Liver (tissue), 9 donors: ENCODE measurements around the gene HSPA12B. TPM values are rescaled to one million over a fixed set of nuclear protein-coding genes. Genes with fewer than 3 reads are reported as not detected.

Experiments used
- DNase-seq: peaks from one replicate; pipeline ENCODE4 v3.0.0-alpha.2; 2017; ENCODE audit warnings: low spot score
- H3K27ac ChIP-seq, 2 donors: one replicate each; pipeline ENCODE4 v1.7.0; 2013; ENCODE audit warnings: inconsistent platforms in 2 of 2, low read length in 2 of 2, control low read depth in 1 of 2, low read depth in 1 of 2, mild to moderate bottlenecking in 1 of 2
- H3K27me3 ChIP-seq, 4 donors: one replicate each; pipeline versions ENCODE4 v1.6.1 to v1.7.0; 2013; ENCODE audit warnings: low read length in 3 of 4, inconsistent platforms in 1 of 4, mild to moderate bottlenecking in 1 of 4, moderate library complexity in 1 of 4; ENCODE audit not compliant: control insufficient read depth in 4 of 4, insufficient read depth in 4 of 4
- H3K36me3 ChIP-seq, 4 donors: one replicate each; pipeline versions ENCODE4 v1.6.1 to v1.7.0; 2013; ENCODE audit warnings: low read length in 3 of 4, mild to moderate bottlenecking in 3 of 4, low read depth in 1 of 4, moderate library complexity in 1 of 4; ENCODE audit not compliant: control insufficient read depth in 4 of 4, insufficient read depth in 3 of 4
- H3K4me1 ChIP-seq, 4 donors: one replicate each; pipeline versions ENCODE4 v1.6.1 to v1.7.0; 2013; ENCODE audit warnings: low read length in 3 of 4, mild to moderate bottlenecking in 3 of 4, moderate library complexity in 1 of 4; ENCODE audit not compliant: control insufficient read depth in 4 of 4, insufficient read depth in 4 of 4
- H3K4me3 ChIP-seq, 3 donors: one replicate each; pipeline versions ENCODE4 v1.6.1 to v1.7.0; 2013; ENCODE audit warnings: low read length in 3 of 3, control low read depth in 1 of 3, low read depth in 1 of 3, mild to moderate bottlenecking in 1 of 3
- H3K9ac ChIP-seq, 2 donors: one replicate each; pipeline ENCODE4 v1.7.0; 2013; ENCODE audit warnings: low read length in 2 of 2, mild to moderate bottlenecking in 2 of 2, moderate library complexity in 2 of 2, control low read depth in 1 of 2, low read depth in 1 of 2
- H3K9me3 ChIP-seq, 4 donors: one replicate each; pipeline versions ENCODE4 v1.6.1 to v1.7.0; 2013; ENCODE audit warnings: low read length in 3 of 4; ENCODE audit not compliant: control insufficient read depth in 4 of 4
- FOXA1 ChIP-seq: IDR thresholded peaks from 2 replicates; pipeline ENCODE4 v1.6.1; 2016; ENCODE audit warnings: antibody characterized with exemption
- FOXA2 ChIP-seq: IDR thresholded peaks from 2 replicates; pipeline ENCODE4 v1.6.1; 2016; ENCODE audit warnings: antibody characterized with exemption
- GABPA ChIP-seq, 2 donors: IDR thresholded peaks in 1 of 2; conservative IDR thresholded peaks in 1 of 2; 2 replicates each; pipeline ENCODE4 v1.6.1; 2016; ENCODE audit warnings: antibody characterized with exemption in 2 of 2, mild to moderate bottlenecking in 1 of 2, moderate library complexity in 1 of 2
- HNF4G ChIP-seq: IDR thresholded peaks from 2 replicates; pipeline ENCODE4 v1.6.1; 2016; ENCODE audit warnings: antibody characterized with exemption
- JUND ChIP-seq, 2 donors: IDR thresholded peaks; 2 replicates each; pipeline ENCODE4 v1.6.1; 2016; ENCODE audit warnings: antibody characterized with exemption in 2 of 2
- RAD21 ChIP-seq, 2 donors: IDR thresholded peaks; 2 replicates each; pipeline ENCODE4 v1.6.1; 2016; ENCODE audit warnings: antibody characterized with exemption in 2 of 2, mild to moderate bottlenecking in 2 of 2
- RXRA ChIP-seq, 2 donors: IDR thresholded peaks; 2 replicates each; pipeline ENCODE4 v1.6.1; 2017 to 2018; ENCODE audit warnings: antibody characterized with exemption in 2 of 2, mild to moderate bottlenecking in 1 of 2
- TAF1 ChIP-seq: conservative IDR thresholded peaks from 2 replicates; pipeline ENCODE4 v1.6.1; 2016; ENCODE audit warnings: antibody characterized with exemption, mild to moderate bottlenecking
- YY1 ChIP-seq: IDR thresholded peaks from 2 replicates; pipeline ENCODE4 v1.6.1; 2016; ENCODE audit warnings: antibody characterized with exemption, mild to moderate bottlenecking
- WGBS: extraction: QIAGEN DNeasy Blood & Tissue Kit; methylation state at CpG from one replicate; pipeline ENCODE4 v1.1.7; 2013; 5-methylcytosine and 5-hydroxymethylcytosine counted together
- polyA plus RNA-seq, 2 donors: library from polyadenylated mRNA; stranded (reverse) in 1 of 2; unstranded in 1 of 2; fragments of 200-250 nt in 1 of 2; fragments of >200 nt in 1 of 2; fragmentation: Nextera tagmentation in 1 of 2; extraction: Ambion mirVana in 1 of 2; gene quantifications; one replicate each; pipeline versions ENCODE4 v1.2.1 to v1.2.3, GENCODE V29; 2013 to 2015
- total RNA-seq, 2 donors: library from RNA; depleted of rRNA; stranded (reverse); fragments of >200 nt; gene quantifications; one replicate each; pipeline ENCODE4 v1.2.3, GENCODE V29; 2014
- TF ChIP-seq, protein P1 (sequence below): IDR thresholded peaks from 2 replicates; pipeline ENCODE4 v1.6.1; 2016; ENCODE audit warnings: antibody characterized with exemption, mild to moderate bottlenecking
- TF ChIP-seq, protein P2 (sequence below): IDR thresholded peaks from 2 replicates; pipeline ENCODE4 v1.6.1; 2016; ENCODE audit warnings: antibody characterized with exemption
- TF ChIP-seq, protein P3 (sequence below): fragments of 150-350 bp; IDR thresholded peaks from 2 replicates; pipeline ENCODE4 v1.5.1; 2017; ENCODE audit warnings: improper control_type of control experiment, low read depth, low read length; ENCODE audit not compliant: missing input control
- TF ChIP-seq, protein P4 (sequence below): IDR thresholded peaks from 2 replicates; pipeline ENCODE4 v1.6.1; 2016; ENCODE audit warnings: antibody characterized with exemption
- donor health status: healthy.
- donor health status: healthy.
- donor health status: healthy.
- donor health status: healthy.
- donor health status: healthy.

HSPA12B gene
- total and polyA plus RNA-seq, 4 donors = 0.72 to 1.8 (median 0.87) TPM

DNA sequence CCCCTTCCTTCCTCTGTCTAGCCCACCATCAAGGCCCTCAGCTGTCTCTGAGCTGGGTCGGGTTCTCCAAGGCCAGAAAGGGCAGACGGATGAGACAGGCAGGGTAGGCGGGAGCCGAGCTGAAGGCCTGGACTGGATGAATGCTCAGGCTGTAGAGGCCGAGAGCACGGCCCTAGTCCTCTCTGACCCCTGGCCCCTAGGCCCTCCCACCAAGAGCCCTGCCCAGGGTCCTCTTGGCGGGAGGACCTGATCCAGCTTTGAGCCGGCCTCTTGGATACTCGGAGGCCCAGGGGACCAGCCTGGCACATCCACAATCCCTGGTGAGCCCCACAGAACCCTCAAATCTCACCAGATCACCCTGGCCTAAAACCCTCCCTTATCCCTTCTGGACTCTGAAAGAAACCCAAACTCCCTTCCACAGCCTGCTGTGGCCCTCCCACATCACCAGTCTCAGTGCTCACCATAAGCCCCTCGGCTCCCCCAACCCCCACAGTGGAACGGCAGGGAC is 26.9 kb downstream of the HSPA12B start (continued):
- TF ChIP-seq, protein P1, sequence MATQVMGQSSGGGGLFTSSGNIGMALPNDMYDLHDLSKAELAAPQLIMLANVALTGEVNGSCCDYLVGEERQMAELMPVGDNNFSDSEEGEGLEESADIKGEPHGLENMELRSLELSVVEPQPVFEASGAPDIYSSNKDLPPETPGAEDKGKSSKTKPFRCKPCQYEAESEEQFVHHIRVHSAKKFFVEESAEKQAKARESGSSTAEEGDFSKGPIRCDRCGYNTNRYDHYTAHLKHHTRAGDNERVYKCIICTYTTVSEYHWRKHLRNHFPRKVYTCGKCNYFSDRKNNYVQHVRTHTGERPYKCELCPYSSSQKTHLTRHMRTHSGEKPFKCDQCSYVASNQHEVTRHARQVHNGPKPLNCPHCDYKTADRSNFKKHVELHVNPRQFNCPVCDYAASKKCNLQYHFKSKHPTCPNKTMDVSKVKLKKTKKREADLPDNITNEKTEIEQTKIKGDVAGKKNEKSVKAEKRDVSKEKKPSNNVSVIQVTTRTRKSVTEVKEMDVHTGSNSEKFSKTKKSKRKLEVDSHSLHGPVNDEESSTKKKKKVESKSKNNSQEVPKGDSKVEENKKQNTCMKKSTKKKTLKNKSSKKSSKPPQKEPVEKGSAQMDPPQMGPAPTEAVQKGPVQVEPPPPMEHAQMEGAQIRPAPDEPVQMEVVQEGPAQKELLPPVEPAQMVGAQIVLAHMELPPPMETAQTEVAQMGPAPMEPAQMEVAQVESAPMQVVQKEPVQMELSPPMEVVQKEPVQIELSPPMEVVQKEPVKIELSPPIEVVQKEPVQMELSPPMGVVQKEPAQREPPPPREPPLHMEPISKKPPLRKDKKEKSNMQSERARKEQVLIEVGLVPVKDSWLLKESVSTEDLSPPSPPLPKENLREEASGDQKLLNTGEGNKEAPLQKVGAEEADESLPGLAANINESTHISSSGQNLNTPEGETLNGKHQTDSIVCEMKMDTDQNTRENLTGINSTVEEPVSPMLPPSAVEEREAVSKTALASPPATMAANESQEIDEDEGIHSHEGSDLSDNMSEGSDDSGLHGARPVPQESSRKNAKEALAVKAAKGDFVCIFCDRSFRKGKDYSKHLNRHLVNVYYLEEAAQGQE = no peak
- TF ChIP-seq HNF4G = no peak
- TF ChIP-seq GABPA (IDR thresholded peaks at IDR 0.05 in 1 of 2, conservative IDR thresholded peaks at IDR 0.05 in 1 of 2) = no peak

DNA sequence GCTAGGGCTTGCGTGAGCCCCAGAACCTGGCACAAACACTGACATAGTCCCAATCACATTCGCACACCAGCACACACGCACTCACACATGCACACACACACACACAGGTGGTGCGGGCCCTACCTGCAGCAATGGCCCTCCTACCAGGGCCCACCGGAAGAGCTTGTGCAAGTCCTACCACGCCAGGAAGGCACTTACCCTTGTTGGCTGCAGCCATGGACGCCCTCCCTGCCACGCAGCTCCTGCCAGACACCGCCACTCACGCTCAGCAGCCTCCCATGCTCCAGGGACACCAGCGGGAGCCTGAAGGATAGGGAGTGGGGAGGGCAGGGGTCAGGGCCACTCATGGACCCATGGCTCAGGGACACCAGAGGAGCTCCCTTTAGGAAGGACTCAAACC is 27.4 kb downstream of the HSPA12B start:
- Histone ChIP-seq H3K27me3 (no peaks in the 10 kb centered on the region), H3K4me1 (peaks cover 0 to 1% (median 0%) of the 10 kb centered on the region in 4 donors), H3K9ac (no peak overlapping the region), H3K4me3 (no peak overlapping the region), H3K36me3 (peaks cover 0 to 3% (median 0%) of the 10 kb centered on the region in 4 donors), H3K27ac (no peak overlapping the region), H3K9me3 (no peaks in the 10 kb centered on the region)
- TF ChIP-seq, protein P2, sequence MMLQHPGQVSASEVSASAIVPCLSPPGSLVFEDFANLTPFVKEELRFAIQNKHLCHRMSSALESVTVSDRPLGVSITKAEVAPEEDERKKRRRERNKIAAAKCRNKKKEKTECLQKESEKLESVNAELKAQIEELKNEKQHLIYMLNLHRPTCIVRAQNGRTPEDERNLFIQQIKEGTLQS = no peak
- TF ChIP-seq RAD21 (IDR thresholded peaks at IDR 0.05) (no peak), FOXA1 (no peak), RXRA (IDR thresholded peaks at IDR 0.05) (no peak), FOXA2 (no peak), JUND (IDR thresholded peaks at IDR 0.05) (no peak), TAF1 (no peak), YY1 (no peak)
- TF ChIP-seq, protein P3, sequence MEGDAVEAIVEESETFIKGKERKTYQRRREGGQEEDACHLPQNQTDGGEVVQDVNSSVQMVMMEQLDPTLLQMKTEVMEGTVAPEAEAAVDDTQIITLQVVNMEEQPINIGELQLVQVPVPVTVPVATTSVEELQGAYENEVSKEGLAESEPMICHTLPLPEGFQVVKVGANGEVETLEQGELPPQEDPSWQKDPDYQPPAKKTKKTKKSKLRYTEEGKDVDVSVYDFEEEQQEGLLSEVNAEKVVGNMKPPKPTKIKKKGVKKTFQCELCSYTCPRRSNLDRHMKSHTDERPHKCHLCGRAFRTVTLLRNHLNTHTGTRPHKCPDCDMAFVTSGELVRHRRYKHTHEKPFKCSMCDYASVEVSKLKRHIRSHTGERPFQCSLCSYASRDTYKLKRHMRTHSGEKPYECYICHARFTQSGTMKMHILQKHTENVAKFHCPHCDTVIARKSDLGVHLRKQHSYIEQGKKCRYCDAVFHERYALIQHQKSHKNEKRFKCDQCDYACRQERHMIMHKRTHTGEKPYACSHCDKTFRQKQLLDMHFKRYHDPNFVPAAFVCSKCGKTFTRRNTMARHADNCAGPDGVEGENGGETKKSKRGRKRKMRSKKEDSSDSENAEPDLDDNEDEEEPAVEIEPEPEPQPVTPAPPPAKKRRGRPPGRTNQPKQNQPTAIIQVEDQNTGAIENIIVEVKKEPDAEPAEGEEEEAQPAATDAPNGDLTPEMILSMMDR = no peak
- TF ChIP-seq, protein P1 = no peak
- TF ChIP-seq, protein P4, sequence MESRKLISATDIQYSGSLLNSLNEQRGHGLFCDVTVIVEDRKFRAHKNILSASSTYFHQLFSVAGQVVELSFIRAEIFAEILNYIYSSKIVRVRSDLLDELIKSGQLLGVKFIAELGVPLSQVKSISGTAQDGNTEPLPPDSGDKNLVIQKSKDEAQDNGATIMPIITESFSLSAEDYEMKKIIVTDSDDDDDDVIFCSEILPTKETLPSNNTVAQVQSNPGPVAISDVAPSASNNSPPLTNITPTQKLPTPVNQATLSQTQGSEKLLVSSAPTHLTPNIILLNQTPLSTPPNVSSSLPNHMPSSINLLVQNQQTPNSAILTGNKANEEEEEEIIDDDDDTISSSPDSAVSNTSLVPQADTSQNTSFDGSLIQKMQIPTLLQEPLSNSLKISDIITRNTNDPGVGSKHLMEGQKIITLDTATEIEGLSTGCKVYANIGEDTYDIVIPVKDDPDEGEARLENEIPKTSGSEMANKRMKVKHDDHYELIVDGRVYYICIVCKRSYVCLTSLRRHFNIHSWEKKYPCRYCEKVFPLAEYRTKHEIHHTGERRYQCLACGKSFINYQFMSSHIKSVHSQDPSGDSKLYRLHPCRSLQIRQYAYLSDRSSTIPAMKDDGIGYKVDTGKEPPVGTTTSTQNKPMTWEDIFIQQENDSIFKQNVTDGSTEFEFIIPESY = no peak
- 94% methylated on average over 11 of the region's 11 CpGs for WGBS
- no peak for DNase-seq
